BLaER1 (cell line): ENCODE results near the gene IMMP2L.

Experiments
- H3K27ac ChIP-seq: shearing (Covaris generic); formaldehyde crosslinking; 2 replicates; pipeline ENCODE4 v1.8.1; 2022
- H3K27me3 ChIP-seq: shearing (Covaris generic); formaldehyde crosslinking; 2 replicates; pipeline ENCODE4 v1.8.1; 2022
- H3K36me3 ChIP-seq: shearing (Covaris generic); formaldehyde crosslinking; 2 replicates; pipeline ENCODE4 v1.8.1; 2022
- H3K4me1 ChIP-seq: shearing (Covaris generic); formaldehyde crosslinking; 2 replicates; pipeline ENCODE4 v1.8.1; 2022
- H3K4me2 ChIP-seq: shearing (Covaris generic); formaldehyde crosslinking; 2 replicates; pipeline ENCODE4 v1.8.1; 2022
- H3K4me3 ChIP-seq: shearing (Covaris generic); formaldehyde crosslinking; 2 replicates; pipeline ENCODE4 v1.8.1; 2022
- H3K9ac ChIP-seq: shearing (Covaris generic); formaldehyde crosslinking; 2 replicates; pipeline ENCODE4 v1.8.1; 2022
- H3K9me3 ChIP-seq: shearing (Covaris generic); formaldehyde crosslinking; 2 replicates; pipeline ENCODE4 v1.8.1; 2022
- H4K20me1 ChIP-seq: shearing (Covaris generic); formaldehyde crosslinking; 2 replicates; pipeline ENCODE4 v1.8.1; 2022
- Cebpa-rat ChIP-seq: shearing (Covaris generic); IDR thresholded peaks from 2 replicates; pipeline ENCODE4 v1.8.1; 2022

Gene IMMP2L

DNA sequence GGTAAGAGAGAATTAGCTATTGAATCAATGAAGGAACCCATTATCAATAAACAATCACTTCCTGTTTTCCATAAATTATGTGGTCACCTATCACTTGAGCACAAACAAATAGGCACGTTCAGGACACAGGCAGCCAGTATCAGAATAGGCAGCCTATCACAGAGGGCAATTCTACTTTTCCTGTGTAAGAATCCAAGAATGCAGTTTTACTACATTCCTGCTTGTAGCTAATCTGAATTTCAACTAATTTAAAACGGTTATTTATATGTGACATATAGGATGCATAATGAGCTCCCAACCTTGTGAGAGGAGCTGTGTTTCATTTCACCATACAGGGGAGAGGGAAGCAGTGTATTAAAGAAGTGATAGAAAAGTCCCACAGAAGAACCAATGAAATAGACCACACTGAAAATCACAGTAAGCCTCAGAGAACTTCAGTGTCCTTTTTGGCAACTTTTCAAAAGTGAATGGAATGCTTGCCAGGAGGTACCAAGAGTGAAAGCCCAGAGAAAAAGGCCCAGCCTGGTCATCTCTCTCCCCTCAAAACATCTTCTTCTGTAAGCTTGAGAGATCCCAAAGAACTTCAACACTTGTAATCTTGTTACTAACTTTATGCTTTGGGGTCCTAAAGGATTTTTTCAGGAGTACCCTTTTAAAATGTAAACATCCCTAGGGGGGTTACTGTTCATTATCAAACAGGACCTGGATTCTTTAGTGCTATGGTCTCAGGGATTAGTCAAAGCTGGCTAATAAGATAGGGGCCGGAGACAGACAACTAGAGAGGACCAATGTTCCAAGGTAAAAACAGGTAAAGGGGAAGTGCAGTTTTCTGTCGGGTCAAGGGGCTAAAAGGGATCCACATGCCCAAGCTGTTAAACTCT, 1.3 kb downstream of the IMMP2L start:
- Histone ChIP-seq H3K4me2 (peak overlapping the region; percentile 90), H3K4me3 (peak overlapping the region; percentile 72), H4K20me1 (no peaks in the 10 kb centered on the region), H3K4me1 (peaks cover 45% of the 10 kb centered on the region), H3K27ac (peak overlapping the region; percentile 89), H3K9ac (peak overlapping the region; percentile 86), H3K9me3 (peaks cover 5% of the 10 kb centered on the region), H3K27me3 (no peaks in the 10 kb centered on the region), H3K36me3 (peaks cover 23% of the 10 kb centered on the region)
- no peak for TF ChIP-seq Cebpa-rat

DNA sequence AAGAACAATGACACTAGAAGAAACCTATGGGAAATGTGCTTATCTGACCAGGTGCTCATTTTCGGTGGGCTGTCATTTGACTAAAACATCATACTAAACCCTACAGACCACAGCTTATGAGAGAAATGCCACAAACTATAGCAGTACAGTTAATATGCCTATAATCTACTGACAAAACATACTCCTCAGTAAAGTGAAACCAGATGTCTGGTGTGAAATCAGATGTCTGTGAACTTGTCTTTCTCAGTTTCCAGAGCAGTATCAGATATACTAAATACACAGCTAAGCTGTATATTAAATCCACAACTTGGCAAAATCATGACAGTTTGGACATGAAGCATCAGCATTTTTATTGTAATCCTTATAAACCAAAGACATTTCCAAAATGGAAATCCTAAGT, 3.3 kb downstream of the IMMP2L start:
- Histone ChIP-seq H3K27me3 (no peaks in the 10 kb centered on the region), H4K20me1 (no peaks in the 10 kb centered on the region), H3K9ac (no peak overlapping the region), H3K27ac (no peak overlapping the region), H3K4me1 (peaks cover 46% of the 10 kb centered on the region), H3K4me3 (no peak overlapping the region), H3K9me3 (peaks cover 5% of the 10 kb centered on the region), H3K4me2 (peak overlapping the region; percentile 36), H3K36me3 (peaks cover 40% of the 10 kb centered on the region)
- no peak for TF ChIP-seq Cebpa-rat

DNA sequence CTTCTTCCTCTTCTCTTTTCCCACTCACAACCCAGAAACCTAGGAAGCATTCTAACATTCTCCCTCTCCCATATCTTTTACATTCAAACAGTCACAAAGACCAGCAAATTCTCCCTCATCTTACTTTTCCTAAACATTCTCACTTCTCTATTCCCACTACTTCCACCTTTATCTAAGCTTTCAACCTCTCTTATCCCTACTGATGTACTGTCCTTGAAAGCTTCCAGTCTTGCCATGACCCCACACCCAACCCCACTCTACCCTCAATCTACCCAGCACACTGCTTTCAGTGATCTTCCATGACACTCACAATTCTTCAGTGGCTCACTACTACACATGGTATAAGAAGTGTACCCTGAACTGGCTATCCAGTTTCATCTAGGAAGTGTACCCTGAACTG, 5.3 kb downstream of the IMMP2L start:
- Histone ChIP-seq H3K4me2 (peak overlapping the region; percentile 55), H3K36me3 (peaks cover 58% of the 10 kb centered on the region)

DNA sequence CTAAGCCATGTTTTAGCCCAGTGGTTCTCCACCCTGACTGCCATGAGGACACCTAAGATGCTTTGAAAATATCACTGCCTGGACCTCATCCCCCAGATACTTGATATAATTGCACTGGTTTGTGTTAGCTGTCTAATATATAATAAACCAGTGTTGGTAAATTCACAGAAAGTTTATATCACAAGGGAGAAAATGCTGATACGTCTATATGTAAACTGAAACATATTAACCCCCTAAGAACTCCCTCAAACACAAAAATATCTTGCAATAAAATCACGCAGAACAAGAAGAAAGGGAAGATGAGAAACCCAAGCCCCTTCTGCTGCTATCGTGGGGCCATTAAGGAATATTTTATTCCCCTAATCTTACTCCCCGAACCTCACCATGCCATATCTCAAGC, 8.2 kb downstream of the IMMP2L start:
- H4K20me1 ChIP-seq = no peaks in the 10 kb centered on the region
- H3K27ac ChIP-seq = no peak overlapping the region
- H3K4me1 ChIP-seq = peaks cover 19% of the 10 kb centered on the region
- no peak overlapping the region for H3K4me2 ChIP-seq
- TF ChIP-seq Cebpa-rat = no peak
- H3K36me3 ChIP-seq = peaks cover 81% of the 10 kb centered on the region
- no peak overlapping the region for H3K9ac ChIP-seq
- peaks cover 5% of the 10 kb centered on the region; the same call in 1 of the 2 replicates for H3K9me3 ChIP-seq
- no peaks in the 10 kb centered on the region for H3K27me3 ChIP-seq
- no peak overlapping the region for H3K4me3 ChIP-seq

More for the DNA sequence above, 5.3 kb downstream of the IMMP2L start:
- Histone ChIP-seq H3K4me1 (peaks cover 46% of the 10 kb centered on the region), H3K27ac (no peak overlapping the region), H3K27me3 (no peaks in the 10 kb centered on the region), H3K9me3 (peaks cover 5% of the 10 kb centered on the region; the same call in 1 of the 2 replicates), H4K20me1 (no peaks in the 10 kb centered on the region), H3K4me3 (no peak overlapping the region), H3K9ac (no peak overlapping the region)
- no peak for TF ChIP-seq Cebpa-rat

DNA sequence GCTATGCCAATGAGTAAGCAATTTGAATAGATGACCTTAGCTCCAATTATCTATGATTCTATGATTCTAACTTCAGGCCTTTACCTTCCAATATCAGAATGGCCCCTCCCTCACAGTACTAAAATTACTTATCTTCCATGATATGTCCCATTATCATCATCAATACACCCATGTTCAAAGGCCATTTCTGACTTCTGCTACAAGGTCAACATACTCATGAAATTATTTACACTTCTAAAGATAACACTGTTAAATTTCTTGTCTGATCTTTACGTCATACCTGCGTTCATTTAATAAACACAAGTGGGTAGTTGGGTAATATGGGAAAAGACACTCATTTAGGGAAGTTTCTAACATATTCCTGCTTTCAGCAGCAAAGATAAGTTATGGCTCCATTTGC, 21.2 kb downstream of the IMMP2L start:
- Histone ChIP-seq H3K4me2 (no peak overlapping the region), H3K36me3 (0 out of 2 replicates have a peak, but pooled peaks cover 11% of the 10 kb centered on the region), H3K27ac (no peak overlapping the region), H3K27me3 (no peaks in the 10 kb centered on the region), H3K9ac (no peak overlapping the region), H3K4me1 (no peaks in the 10 kb centered on the region), H3K9me3 (no peaks in the 10 kb centered on the region), H4K20me1 (no peaks in the 10 kb centered on the region), H3K4me3 (no peak overlapping the region)
- TF ChIP-seq Cebpa-rat = no peak

DNA sequence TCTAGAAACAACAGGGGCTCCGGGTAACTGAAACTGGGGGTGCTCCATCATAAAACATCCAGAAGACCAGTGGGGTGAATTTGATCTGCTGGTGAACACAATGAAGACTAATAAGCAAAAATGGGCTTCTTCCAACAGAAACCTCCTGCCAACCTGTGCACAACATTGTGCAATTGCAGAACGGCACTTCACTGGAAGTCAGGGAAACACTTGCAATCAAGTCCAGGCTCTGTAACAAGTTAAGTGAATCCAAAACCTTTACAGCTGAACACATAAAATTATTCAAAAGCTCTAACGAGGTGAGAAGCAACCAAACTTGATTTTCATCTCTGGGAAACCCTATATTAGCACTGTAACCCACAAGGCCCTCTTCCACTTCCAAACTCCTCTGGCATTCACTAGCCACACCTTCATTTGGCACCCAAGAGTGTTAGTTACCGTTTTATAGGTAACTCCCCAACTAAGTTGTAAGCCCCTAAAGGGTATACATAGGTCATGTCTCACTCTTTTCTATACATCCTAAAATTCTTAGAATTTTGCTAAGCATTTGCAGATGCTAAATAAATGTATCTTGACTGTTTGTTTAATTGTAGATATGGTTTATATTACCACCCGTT, 22.0 kb downstream of the IMMP2L start:
- Histone ChIP-seq H3K9ac (no peak overlapping the region), H3K27ac (no peak overlapping the region), H3K27me3 (no peaks in the 10 kb centered on the region), H3K4me2 (no peak overlapping the region), H3K4me1 (no peaks in the 10 kb centered on the region), H3K36me3 (0 out of 2 replicates have a peak, but pooled peaks cover 11% of the 10 kb centered on the region), H3K4me3 (no peak overlapping the region), H4K20me1 (no peaks in the 10 kb centered on the region), H3K9me3 (no peaks in the 10 kb centered on the region)
- TF ChIP-seq Cebpa-rat = no peak

DNA sequence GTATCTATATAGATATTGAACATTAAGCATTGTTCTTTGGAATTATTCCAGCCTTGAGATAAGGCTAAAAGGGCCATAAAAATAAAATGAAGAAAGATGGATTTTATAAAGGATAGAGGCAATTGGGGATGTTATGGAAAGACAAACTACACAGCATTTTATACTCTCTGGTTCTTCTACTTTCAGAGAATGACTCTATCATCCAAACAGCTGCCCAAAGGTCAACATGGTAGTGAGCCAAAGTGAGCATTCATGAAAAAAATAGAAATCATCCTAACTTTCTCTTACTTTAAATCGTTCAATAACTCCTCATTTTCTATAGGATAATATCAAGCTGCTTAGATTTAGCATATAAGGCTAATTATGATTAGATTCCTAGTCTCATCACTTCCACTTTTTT, 25.2 kb downstream of the IMMP2L start:
- H3K9me3 ChIP-seq = no peaks in the 10 kb centered on the region
- H3K4me2 ChIP-seq = no peak overlapping the region
- peaks cover 13% of the 10 kb centered on the region for H3K4me1 ChIP-seq
- no peaks in the 10 kb centered on the region for H3K27me3 ChIP-seq
- H3K36me3 ChIP-seq = 0 out of 2 replicates have a peak, but pooled peaks cover 11% of the 10 kb centered on the region
- TF ChIP-seq Cebpa-rat = no peak
- no peak overlapping the region for H3K4me3 ChIP-seq
- H4K20me1 ChIP-seq = no peaks in the 10 kb centered on the region
- H3K9ac ChIP-seq = no peak overlapping the region
- no peak overlapping the region for H3K27ac ChIP-seq

DNA sequence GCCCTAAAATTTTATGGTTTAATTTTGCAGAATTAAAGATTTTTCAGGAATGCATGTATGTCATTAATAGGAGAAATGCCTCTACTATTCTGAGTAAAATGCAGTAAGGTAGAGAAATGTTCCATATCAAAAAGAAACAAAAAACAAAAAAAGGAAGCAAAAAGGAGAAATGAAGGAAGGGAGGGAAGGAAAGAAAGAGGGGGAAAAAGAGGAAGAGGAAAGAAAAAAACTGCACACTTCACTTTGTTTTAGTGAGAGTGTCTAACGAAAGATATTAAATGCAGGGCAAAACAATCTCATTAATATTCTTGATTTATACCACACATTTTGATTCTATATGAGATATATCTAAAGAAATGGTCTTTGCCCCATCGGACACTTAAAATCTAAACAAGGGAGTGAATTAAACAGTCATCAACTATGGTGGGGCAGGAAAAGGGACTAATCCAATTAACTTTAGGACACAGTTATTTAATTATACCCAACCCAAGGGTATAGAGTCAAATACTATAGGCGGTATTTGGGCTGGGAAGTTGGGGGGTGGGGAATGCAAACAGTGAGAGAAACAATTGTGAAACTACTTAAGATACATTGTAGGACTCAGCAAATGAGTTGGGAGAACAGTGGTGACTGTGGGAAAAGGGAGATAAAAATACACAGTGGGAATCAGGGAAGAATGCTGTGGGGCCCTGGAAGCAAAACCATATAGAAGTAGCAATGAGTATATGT, 27.0 kb downstream of the IMMP2L start:
- 0 out of 2 replicates have a peak, but pooled peaks cover 11% of the 10 kb centered on the region for H3K36me3 ChIP-seq
- H3K9me3 ChIP-seq = no peaks in the 10 kb centered on the region
- no peak overlapping the region for H3K9ac ChIP-seq
- no peaks in the 10 kb centered on the region for H4K20me1 ChIP-seq
- no peaks in the 10 kb centered on the region for H3K27me3 ChIP-seq
- H3K4me3 ChIP-seq = no peak overlapping the region
- no peak overlapping the region; the same call in 1 of the 2 replicates for H3K4me2 ChIP-seq
- H3K27ac ChIP-seq = no peak overlapping the region
- H3K4me1 ChIP-seq = peaks cover 19% of the 10 kb centered on the region
- TF ChIP-seq Cebpa-rat = no peak

DNA sequence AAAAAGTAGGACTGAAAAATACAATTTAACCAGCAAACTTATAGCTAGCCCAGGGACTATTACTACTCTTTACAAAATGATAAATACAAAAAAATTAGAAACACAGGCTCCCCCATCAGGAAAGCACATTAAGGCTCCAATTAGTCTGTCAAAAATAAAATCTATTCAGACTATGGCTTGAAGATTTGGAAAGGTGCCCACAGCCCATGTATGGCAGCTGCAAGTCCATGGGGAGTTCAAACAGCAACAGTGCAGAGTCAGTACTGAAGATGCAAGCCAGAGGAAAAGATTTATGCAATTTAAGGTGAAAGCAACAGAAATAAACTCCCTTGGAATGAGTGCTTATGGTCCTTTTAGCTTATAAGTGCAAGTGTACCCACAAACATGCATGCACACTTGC, 29.7 kb downstream of the IMMP2L start:
- Histone ChIP-seq H3K4me1 (peaks cover 40% of the 10 kb centered on the region), H3K27ac (no peak overlapping the region), H3K9me3 (no peaks in the 10 kb centered on the region), H4K20me1 (no peaks in the 10 kb centered on the region), H3K4me3 (no peak overlapping the region), H3K4me2 (peak overlapping the region; percentile 50), H3K9ac (peak overlapping the region; percentile 13; the same call in 1 of the 2 replicates), H3K36me3 (0 out of 2 replicates have a peak, but pooled peaks cover under 1% of the 10 kb centered on the region), H3K27me3 (no peaks in the 10 kb centered on the region)
- TF ChIP-seq Cebpa-rat = no peak
